Stimulated activated CD8-positive, alpha-beta memory T cell treated with anti-CD3 and anti-CD28 coated beads, Interleukin-7, amount 100 ng/mL, for 1 hour (primary cell): ENCODE results near the gene ZBTB4.
A peak's percentile ranks its signal among the peaks of the same experiment; 100 is the strongest.

Experiments used
- DNase-seq, 2 donors: peaks; one replicate each; pipeline ENCODE4 v3.0.0-alpha.2; 2020; ENCODE audit warnings: low read depth in 2 of 2

Gene ZBTB4, protein sequence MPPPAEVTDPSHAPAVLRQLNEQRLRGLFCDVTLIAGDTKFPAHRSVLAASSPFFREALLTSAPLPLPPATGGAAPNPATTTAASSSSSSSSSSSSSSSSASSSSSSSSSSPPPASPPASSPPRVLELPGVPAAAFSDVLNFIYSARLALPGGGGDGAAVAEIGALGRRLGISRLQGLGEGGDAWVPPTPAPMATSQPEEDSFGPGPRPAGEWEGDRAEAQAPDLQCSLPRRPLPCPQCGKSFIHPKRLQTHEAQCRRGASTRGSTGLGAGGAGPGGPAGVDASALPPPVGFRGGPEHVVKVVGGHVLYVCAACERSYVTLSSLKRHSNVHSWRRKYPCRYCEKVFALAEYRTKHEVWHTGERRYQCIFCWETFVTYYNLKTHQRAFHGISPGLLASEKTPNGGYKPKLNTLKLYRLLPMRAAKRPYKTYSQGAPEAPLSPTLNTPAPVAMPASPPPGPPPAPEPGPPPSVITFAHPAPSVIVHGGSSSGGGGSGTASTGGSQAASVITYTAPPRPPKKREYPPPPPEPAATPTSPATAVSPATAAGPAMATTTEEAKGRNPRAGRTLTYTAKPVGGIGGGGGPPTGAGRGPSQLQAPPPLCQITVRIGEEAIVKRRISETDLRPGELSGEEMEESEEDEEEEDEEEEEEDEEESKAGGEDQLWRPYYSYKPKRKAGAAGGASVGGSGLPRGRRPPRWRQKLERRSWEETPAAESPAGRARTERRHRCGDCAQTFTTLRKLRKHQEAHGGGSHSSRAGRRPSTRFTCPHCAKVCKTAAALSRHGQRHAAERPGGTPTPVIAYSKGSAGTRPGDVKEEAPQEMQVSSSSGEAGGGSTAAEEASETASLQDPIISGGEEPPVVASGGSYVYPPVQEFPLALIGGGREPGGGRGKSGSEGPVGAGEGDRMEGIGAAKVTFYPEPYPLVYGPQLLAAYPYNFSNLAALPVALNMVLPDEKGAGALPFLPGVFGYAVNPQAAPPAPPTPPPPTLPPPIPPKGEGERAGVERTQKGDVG

GRCh38 chr17:7479213-7480088 lies at the start of gene ZBTB4:
ZBTB4 (minus strand) TSS chr17:7479631; CDS start chr17:7466801, 12,830 bp downstream.
- peak; percentile 49 for DNase-seq

DNA sequence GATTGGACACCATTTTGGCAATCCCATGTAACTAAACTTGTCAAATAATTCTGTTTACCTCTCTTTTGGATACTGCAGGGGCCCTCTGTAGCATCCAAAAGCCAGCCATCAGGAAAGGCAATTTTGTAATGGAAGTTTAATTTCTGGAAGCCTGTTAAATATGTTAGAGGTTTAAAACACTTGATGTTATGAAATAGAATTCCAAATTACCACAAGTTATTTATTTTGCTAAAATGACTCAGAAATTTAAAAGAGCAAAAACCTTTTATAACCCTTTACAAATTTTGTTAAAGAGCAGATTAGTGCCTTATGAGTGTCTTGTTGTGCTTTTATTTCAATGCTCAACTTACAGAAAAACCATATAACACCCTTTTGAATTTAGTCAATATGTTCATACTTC lies 49.4 kb upstream of the ZBTB4 start:
- no peak for DNase-seq

DNA sequence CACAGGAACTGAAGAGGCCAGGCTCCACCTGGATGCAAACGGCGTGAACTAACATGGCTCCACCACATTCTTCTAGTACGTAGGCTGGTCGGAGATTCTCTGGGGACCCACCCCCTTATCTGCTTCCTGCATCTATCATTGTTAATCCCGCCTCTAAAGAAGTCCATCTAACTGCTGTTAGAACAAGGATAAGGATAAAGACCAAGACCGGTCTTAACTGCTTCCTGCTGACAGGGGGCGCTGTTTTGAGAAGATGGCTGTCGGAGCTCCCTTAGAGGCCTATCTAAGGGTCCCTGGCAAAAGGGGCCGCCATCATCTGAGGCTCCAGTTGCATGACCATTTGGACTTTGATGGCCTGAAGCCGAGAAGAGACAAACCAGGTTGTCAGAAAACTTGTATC lies 43.6 kb upstream of the ZBTB4 start:
- DNase-seq, result peak in 1 of 2 donors; percentile 31

GRCh38 chr17:7515911-7516610 lies 36.6 kb upstream of the ZBTB4 start:
- no peak for DNase-seq

DNA sequence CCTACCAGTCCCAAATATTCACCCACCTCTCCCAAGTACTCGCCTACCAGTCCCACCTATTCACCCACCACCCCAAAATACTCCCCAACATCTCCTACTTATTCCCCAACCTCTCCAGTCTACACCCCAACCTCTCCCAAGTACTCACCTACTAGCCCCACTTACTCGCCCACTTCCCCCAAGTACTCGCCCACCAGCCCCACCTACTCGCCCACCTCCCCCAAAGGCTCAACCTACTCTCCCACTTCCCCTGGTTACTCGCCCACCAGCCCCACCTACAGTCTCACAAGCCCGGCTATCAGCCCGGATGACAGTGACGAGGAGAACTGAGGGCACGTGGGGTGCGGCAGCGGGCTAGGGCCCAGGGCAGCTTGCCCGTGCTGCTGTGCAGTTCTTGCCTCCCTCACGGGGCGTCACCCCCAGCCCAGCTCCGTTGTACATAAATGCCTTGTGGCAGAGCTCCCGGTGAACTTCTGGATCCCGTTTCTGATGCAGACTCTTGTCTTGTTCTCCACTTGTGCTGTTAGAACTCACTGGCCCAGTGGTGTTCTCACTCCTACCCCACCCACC lies 34.5 kb upstream of the ZBTB4 start:
- DNase-seq, result no peak

- no peak for DNase-seq
These were observed 33.6 kb upstream of the ZBTB4 start for GRCh38 chr17:7512824-7513540.

DNA sequence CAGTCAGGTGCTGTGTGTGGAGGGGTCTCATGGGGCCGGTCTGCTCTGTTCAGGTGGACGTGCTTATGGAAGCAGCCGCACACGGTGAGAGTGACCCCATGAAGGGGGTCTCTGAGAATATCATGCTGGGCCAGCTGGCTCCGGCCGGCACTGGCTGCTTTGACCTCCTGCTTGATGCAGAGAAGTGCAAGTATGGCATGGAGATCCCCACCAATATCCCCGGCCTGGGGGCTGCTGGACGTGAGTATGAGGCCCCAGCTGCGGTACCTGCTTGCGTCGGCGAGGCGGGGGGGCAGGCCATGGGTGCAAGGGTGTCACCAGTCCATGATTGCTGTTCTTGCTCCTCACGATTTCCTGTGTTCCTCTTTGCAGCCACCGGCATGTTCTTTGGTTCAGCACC lies 32.7 kb upstream of the ZBTB4 start:
- no peak for DNase-seq

GRCh38 chr17:7511108-7511507 lies 31.7 kb upstream of the ZBTB4 start:
- DNase-seq, result no peak

GRCh38 chr17:7509937-7510336 lies 30.5 kb upstream of the ZBTB4 start:
- DNase-seq, result no peak

DNA sequence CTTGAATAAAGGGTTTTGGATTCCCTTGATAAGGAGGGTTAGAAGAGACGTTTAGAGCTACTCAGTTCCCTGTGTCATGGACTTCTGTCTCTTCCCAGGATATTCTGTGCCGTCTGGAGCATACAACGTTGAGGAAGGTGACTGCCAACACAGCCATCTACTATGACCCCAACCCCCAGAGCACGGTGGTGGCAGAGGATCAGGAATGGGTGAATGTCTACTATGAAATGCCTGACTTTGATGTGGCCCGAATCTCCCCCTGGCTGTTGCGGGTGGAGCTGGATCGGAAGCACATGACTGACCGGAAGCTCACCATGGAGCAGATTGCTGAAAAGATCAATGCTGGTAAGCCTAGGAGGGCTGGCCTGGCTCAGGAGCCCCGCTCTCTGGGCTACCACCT lies 29.4 kb upstream of the ZBTB4 start:
- no peak for DNase-seq

- DNase-seq, result no peak
These were observed 28.7 kb upstream of the ZBTB4 start for GRCh38 chr17:7508145-7508544.

DNA sequence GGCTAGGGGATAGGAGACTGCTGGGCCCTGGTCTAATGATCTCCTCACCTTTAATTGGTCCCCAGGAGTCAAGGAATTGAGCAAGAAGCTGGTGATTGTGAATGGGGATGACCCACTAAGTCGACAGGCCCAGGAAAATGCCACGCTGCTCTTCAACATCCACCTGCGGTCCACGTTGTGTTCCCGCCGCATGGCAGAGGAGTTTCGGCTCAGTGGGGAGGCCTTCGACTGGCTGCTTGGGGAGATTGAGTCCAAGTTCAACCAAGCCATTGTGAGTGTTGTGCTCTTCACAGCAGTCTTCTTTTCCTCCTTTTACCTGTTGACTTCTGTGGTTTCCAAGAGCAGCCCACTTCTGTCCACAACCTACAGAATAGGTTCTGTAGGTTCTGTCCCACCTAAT lies 24.1 kb upstream of the ZBTB4 start:
- no peak for DNase-seq

DNA sequence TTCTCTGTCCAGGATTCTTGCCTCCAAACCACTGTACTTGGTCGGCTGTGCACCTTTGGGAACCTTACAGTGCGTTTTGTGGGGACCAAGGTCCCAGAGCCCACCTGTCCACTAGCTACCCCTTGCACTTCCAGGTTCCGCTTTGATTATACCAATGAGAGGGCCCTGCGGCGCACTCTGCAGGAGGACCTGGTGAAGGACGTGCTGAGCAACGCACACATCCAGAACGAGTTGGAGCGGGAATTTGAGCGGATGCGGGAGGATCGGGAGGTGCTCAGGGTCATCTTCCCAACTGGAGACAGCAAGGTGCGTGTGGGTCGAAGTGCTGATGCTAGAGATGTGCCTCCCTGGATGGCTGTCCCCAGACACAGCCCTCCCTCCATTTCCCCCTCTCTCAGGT lies 23.6 kb upstream of the ZBTB4 start:
- DNase-seq, result no peak

- no peak for DNase-seq
These were observed 22.9 kb upstream of the ZBTB4 start for GRCh38 chr17:7502171-7502847.

DNA sequence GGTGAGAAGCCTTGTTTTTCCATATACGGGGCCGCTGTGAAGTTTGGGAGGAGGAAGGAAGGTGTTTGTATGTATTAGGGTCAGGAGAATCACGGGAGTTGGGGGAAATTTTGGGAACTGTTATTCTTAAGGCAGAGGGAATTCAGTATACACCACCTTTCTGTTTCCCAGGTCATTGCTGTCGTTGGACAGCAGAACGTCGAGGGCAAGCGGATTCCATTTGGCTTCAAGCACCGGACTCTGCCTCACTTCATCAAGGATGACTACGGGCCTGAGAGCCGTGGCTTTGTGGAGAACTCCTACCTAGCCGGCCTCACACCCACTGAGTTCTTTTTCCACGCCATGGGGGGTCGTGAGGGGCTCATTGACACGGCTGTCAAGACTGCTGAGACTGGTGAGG lies 22.3 kb upstream of the ZBTB4 start:
- DNase-seq, result no peak

DNA sequence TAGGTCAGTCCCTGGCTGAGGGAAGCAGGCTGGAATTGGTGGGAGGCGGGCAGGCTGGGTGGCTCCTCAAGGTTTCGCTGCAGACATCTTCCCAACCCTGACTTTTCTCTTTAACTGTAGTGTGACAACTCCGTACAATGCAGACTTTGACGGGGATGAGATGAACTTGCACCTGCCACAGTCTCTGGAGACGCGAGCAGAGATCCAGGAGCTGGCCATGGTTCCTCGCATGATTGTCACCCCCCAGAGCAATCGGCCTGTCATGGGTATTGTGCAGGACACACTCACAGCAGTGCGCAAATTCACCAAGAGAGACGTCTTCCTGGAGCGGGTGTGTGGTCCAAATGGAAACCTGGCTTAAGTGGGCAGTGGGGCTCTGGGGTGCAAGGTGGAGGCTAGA lies 19.7 kb upstream of the ZBTB4 start:
- DNase-seq, result no peak

DNA sequence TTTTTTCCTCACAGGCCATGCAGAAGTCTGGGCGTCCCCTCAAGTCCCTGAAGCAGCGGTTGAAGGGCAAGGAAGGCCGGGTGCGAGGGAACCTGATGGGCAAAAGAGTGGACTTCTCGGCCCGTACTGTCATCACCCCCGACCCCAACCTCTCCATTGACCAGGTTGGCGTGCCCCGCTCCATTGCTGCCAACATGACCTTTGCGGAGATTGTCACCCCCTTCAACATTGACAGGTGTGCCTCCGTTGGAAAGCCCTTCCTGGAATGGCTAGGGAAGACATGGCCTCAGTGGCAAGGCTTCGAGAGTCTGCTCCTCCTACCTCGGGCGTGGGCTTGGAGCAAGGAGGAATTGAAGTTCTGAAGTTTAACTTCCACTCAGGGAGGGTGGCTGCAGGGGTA lies 18.2 kb upstream of the ZBTB4 start:
- DNase-seq, result no peak

DNA sequence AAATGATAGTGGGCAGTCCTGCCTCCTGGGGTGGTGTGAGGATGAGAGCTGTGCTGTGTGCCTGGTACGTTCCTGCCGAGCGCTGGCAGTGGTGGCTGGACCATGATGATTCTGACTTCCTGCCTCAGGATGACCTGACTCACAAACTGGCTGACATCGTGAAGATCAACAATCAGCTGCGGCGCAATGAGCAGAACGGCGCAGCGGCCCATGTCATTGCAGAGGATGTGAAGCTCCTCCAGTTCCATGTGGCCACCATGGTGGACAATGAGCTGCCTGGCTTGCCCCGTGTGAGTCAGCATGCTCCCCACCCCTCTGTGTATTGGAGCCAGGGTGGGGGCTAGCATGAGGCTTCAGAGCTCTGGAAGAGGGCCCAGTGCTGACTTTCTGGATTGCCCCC lies 17.8 kb upstream of the ZBTB4 start:
- no peak for DNase-seq

GRCh38 chr17:7496470-7497183 lies 17.2 kb upstream of the ZBTB4 start:
- DNase-seq, result no peak
